ENCODE measurements around the gene OR2AK2. TPM values are rescaled to one million over a fixed set of nuclear protein-coding genes. Genes with fewer than 3 reads are reported as not detected.

The OR2AK2 gene
- total RNA-seq, 1 experiment from 2014 or later, result not detected

DNA sequence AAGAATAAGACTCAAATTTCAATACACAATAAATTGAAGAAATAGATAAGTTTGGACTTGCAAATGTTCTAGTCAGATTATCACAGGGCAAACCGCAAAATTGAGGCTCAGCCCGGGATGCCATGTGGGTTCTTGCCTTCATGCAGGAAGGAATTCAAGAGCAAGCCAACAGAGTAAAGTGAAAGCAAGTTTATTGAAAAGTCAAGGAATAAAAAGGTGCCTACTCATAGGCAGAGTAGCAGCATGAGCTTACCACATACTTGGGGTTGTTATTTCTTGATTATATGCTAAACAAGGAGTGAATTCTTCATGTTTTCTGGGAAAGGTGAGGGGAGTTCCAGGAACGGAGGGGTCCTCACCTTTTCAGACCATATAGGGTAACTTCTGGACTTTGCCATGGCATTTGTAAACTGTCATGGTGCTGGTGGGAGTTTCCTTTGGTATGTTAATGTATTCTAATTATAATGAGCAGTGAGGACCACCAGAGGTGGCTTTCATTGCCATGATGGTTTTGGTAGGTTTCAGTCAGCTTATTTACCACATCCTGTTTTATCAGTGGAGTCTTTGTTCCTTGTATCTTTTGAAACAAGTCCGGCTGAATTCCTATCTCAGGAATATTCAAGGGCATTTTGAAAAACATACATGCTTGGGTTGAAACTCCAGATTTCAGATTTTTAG lies 2.0 kb upstream of the OR2AK2 start:
- H3K36me3 Mint-ChIP-seq (ENCODE audit: insufficient read depth, unreplicated experiment), result no peaks in the 10 kb centered on the region
- DNase-seq, result no peak
- no TSS peak for BruUV-seq (replicated peaks)
- CTCF ChIA-PET, result no interaction called here
- no peaks in the 10 kb centered on the region for H3K27me3 Mint-ChIP-seq (ENCODE audit: unreplicated experiment)
- H3K9me3 Mint-ChIP-seq (ENCODE audit: low read depth, unreplicated experiment), result peaks cover 21% of the 10 kb centered on the region
- intact Hi-C loops (cut with micrococcal nuclease; ENCODE audit: unreplicated experiment), result no loop called here
- TF ChIP-seq CTCF (IDR thresholded peaks at IDR 0.05; ENCODE audit: unreplicated experiment), result no peak
- no peak overlapping the region for H3K4me3 Mint-ChIP-seq (ENCODE audit: low read depth, unreplicated experiment)
- H3K4me1 Mint-ChIP-seq (ENCODE audit: low read depth, unreplicated experiment), result no peaks in the 10 kb centered on the region
- H3K27ac Mint-ChIP-seq (ENCODE audit: unreplicated experiment), result no peak overlapping the region

DNA sequence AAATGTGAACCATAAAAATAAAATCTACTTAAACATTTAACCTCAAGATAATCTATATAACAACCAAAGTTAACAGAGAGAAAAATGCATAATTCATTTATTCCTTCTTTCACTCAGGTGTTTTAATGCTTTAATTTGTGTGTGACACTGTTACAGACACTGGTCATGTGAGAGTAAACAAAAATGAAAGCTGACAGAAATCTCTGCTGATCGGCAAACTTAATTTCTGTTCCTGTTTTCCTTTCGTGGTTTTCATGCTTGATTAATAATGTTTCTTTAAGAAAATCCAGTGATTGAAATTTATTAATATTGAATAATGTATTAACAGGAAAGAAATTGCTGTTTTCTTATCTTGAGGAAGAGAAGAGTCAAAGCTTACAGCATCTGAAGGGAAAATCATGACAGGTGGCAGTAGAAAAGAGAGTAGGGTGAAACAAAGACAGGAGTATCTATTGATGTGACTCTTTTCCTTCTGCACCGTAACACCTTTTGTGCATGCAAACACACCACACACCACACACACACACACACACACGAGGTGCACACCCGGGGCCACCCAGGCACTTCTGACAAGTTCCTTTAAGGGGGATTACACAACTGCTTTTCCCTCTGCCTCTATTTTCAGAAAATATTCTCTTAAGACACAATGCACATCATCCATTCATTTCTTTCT lies 1.6 kb downstream of the OR2AK2 start:
- CTCF ChIA-PET, result no interaction called here
- Mint-ChIP-seq H3K36me3 (ENCODE audit: insufficient read depth, unreplicated experiment) (no peaks in the 10 kb centered on the region), H3K9me3 (ENCODE audit: low read depth, unreplicated experiment) (peaks cover 11% of the 10 kb centered on the region), H3K27ac (ENCODE audit: unreplicated experiment) (no peak overlapping the region), H3K27me3 (ENCODE audit: unreplicated experiment) (no peaks in the 10 kb centered on the region), H3K4me3 (ENCODE audit: low read depth, unreplicated experiment) (no peak overlapping the region), H3K4me1 (ENCODE audit: low read depth, unreplicated experiment) (no peaks in the 10 kb centered on the region)
- TF ChIP-seq CTCF (IDR thresholded peaks at IDR 0.05; ENCODE audit: unreplicated experiment), result no peak
- DNase-seq, result no peak
- intact Hi-C loops (cut with micrococcal nuclease; ENCODE audit: unreplicated experiment), result no loop called here
- BruUV-seq (replicated peaks), result no TSS peak

- no peak for TF ChIP-seq CTCF (IDR thresholded peaks at IDR 0.05; ENCODE audit: unreplicated experiment)
- Mint-ChIP-seq H3K4me1 (ENCODE audit: low read depth, unreplicated experiment) (no peaks in the 10 kb centered on the region), H3K9me3 (ENCODE audit: low read depth, unreplicated experiment) (peaks cover 23% of the 10 kb centered on the region), H3K27me3 (ENCODE audit: unreplicated experiment) (no peaks in the 10 kb centered on the region), H3K27ac (ENCODE audit: unreplicated experiment) (no peak overlapping the region), H3K4me3 (ENCODE audit: low read depth, unreplicated experiment) (no peak overlapping the region), H3K36me3 (ENCODE audit: insufficient read depth, unreplicated experiment) (no peaks in the 10 kb centered on the region)
- BruUV-seq (replicated peaks), result no TSS peak
- DNase-seq, result no peak
- intact Hi-C loops (cut with micrococcal nuclease; ENCODE audit: unreplicated experiment), result no loop called here
- CTCF ChIA-PET, result no interaction called here
Measured at GRCh38 chr1:247992986-247993385, 28.0 kb downstream of the OR2AK2 start.

DNA sequence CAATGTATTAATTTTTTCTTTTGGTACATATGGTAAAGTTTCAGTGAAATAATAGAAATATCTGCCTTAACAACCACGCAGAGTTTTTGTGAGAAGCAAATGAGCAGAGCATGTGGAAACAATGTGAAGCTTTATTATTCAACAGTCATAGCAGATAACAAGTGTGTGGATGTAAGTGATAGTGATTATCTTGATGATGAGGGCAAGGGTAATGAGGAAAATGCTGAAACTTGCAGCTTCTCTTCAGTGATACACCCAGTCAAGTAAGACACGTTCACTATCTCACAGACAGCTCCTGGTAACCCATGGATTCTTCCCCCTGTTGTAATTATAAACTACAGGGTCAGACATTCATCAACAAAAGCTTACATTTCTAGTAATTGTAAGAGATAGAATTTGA lies 33.8 kb downstream of the OR2AK2 start:
- no peak for DNase-seq
- intact Hi-C loops (cut with micrococcal nuclease; ENCODE audit: unreplicated experiment), result no loop called here
- CTCF ChIA-PET, result no interaction called here
- Mint-ChIP-seq H3K27me3 (ENCODE audit: unreplicated experiment) (no peaks in the 10 kb centered on the region), H3K36me3 (ENCODE audit: insufficient read depth, unreplicated experiment) (no peaks in the 10 kb centered on the region), H3K4me3 (ENCODE audit: low read depth, unreplicated experiment) (no peak overlapping the region), H3K9me3 (ENCODE audit: low read depth, unreplicated experiment) (peaks cover 25% of the 10 kb centered on the region), H3K4me1 (ENCODE audit: low read depth, unreplicated experiment) (no peaks in the 10 kb centered on the region), H3K27ac (ENCODE audit: unreplicated experiment) (no peak overlapping the region)
- no TSS peak for BruUV-seq (replicated peaks)
- TF ChIP-seq CTCF (IDR thresholded peaks at IDR 0.05; ENCODE audit: unreplicated experiment), result no peak
